ENCODE measurements around the gene MRPS33.

DNA sequence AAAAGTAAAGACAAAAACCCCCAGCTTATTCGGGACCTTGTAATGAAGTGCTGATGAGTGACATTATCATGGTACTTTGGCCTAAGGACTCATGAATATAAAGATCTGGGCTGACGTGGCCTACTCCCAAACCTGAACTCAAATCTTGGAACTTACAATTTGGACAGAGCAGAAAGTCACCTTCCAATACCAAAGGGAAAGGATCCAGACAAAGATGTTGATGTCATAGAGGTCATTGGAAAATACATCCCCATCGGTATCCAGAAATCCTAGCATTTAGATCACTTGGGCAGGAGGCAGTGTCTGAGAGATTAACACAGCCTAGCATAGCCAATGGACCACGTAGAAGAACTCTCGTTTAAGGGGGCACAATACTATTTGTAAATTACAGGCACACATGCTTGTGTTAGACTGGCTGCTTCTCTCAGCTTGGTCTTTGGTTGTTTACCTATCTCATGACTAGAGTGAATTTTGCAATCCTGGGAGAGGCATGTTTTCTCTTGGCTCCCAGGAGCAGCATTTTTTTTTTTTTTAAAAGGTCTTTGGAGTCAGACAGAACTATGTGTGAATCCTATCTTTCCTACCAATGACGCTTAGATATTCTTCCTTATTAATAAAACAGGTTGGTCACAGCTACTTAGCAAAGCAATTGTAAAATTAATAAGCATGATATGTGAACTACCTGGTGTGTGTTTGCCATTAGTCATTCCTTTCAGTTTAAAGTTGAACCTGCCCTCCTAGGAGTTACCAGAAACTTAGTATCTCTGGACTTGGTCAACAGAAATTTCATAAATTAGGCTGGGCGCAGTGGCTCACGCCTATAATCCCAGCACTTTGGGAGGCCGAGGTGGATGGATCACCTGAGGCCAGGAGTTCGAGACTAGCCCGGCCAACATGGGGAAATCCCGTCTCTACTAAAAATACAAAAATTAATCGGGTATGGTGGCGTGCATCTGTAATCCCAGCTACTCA lies 27.8 kb upstream of the MRPS33 start:
- TF ChIP-seq CTCF (IDR thresholded peaks at IDR 0.05) (no peak), POLR2A (IDR thresholded peaks at IDR 0.05) (no peak)
